ENCODE data around the gene CNFN. TPM values are rescaled to one million over a fixed set of nuclear protein-coding genes. Genes with fewer than 3 reads are reported as not detected.

The CNFN gene
- polyA plus RNA-seq, 2 of the 4 experiments (the other 2 are of a cell fraction) = 5.1 to 33.2 TPM

GRCh38 chr19:42403586-42403985, 13.5 kb upstream of the CNFN start:
- H3K4me2 ChIP-seq = no peak overlapping the region
- no peak overlapping the region for H3K4me3 ChIP-seq
- FAIRE-seq (no peak), DNase-seq (ENCODE audit: low read depth in 1 of 2, low spot score in 1 of 2) (no peak), ATAC-seq (no peak)
- ChIA-PET CTCF (interaction anchor here (1.2 to 17.1 kb wide), 5 partner anchors 12 to 37 kb away, joined by 3 to 302 read pairs (median 7); partner anchors contain the start of gene CNFN), POLR2A (interaction anchor here (0.7 kb wide), 1 partner anchor 35 kb away, joined by 3 read pairs; no protein-coding TSS in a partner anchor)
- TF ChIP-seq TFCP2L1 (CRISPR knock-in tag; IDR thresholded peaks at IDR 0.05) = no peak
- no peak for TF ChIP-seq JUNB (IDR thresholded peaks at IDR 0.05)
- TF ChIP-seq RCOR1 (IDR thresholded peaks at IDR 0.05; ENCODE audit: low read depth, low read length) = no peak
- no peak for TF ChIP-seq PHF8 (IDR thresholded peaks at IDR 0.05; ENCODE audit: borderline replicate concordance, low read depth)
- TF ChIP-seq HOXB5 (CRISPR knock-in tag; IDR thresholded peaks at IDR 0.05) = no peak
- no peak for TF ChIP-seq RAD21 (conservative IDR thresholded peaks at IDR 0.05 in 1 of 2, IDR thresholded peaks at IDR 0.05 in 1 of 2)
- no peak for TF ChIP-seq NR3C1 (IDR thresholded peaks at IDR 0.05)
- WGBS (ENCODE audit: missing lambda C conversion rate) = 96% methylated on average over 10 of the region's 10 CpGs
- no peak overlapping the region for H3K27ac ChIP-seq
- peaks cover 9% of the 10 kb centered on the region; the same call in 2 of the 3 replicates for H3K4me1 ChIP-seq
- H3K9me3 ChIP-seq = no peaks in the 10 kb centered on the region

- TF ChIP-seq CHD4 (IDR thresholded peaks at IDR 0.05; ENCODE audit: borderline replicate concordance) = no peak
- TF ChIP-seq EP300 (IDR thresholded peaks at IDR 0.05) = 0 out of 5 replicates have a peak, but pooled peaks of 1 of the 2 experiments have one; percentile 2
- TF ChIP-seq MAFK (IDR thresholded peaks at IDR 0.05; ENCODE audit: partially characterized antibody) = no peak
- no peak for TF ChIP-seq PBX3 (IDR thresholded peaks at IDR 0.05)
- no peak for TF ChIP-seq ZNF302 (CRISPR knock-in tag; IDR thresholded peaks at IDR 0.05)
- no peak for TF ChIP-seq CEBPB (IDR thresholded peaks at IDR 0.05)
- no peak for TF ChIP-seq GATA3 (IDR thresholded peaks at IDR 0.05; ENCODE audit: borderline replicate concordance)
- no peak for TF ChIP-seq SREBF2 (IDR thresholded peaks at IDR 0.05)
- no peak for TF ChIP-seq FOSL2 (IDR thresholded peaks at IDR 0.05)
- TF ChIP-seq FOSL2 (CRISPR knock-in tag; IDR thresholded peaks at IDR 0.05) = no peak
- ChIA-PET CTCF (interaction anchor here (1.0 to 17.1 kb wide), 15 partner anchors 10 to 293 kb away, joined by 3 to 302 read pairs (median 10); partner anchors contain the start of genes CNFN and POU2F2), POLR2A (interaction anchor here (0.6 to 1.1 kb wide), 4 partner anchors 8 to 1206 kb away, joined by 3 to 7 read pairs (median 6); no protein-coding TSS in a partner anchor)
- Histone ChIP-seq H3K9me3 (no peaks in the 10 kb centered on the region), H3K4me1 (peaks cover 17% of the 10 kb centered on the region), H3K4me2 (peak overlapping the region; percentile 94), H3K27ac (peak overlapping the region; percentile 72 to 84), H3K4me3 (peak overlapping the region; percentile 56)
- FAIRE-seq (peak; percentile 13), ATAC-seq (no peak), DNase-seq (ENCODE audit: low read depth in 1 of 2, low spot score in 1 of 2) (no peak)
- WGBS (ENCODE audit: missing lambda C conversion rate) = 89% methylated on average over 34 of the region's 34 CpGs
These were observed 12.4 kb upstream of the CNFN start for GRCh38 chr19:42402376-42403116.

GRCh38 chr19:42401365-42402303, 11.5 kb upstream of the CNFN start:
- DNase-seq (ENCODE audit: low read depth in 1 of 2, low spot score in 1 of 2) = peak; percentile 89 to 96
- 0 out of 2 replicates have a peak, but pooled peaks have one; percentile 5 for TF ChIP-seq USF2 (IDR thresholded peaks at IDR 0.05)
- TF ChIP-seq RAD21 (conservative IDR thresholded peaks at IDR 0.05 in 1 of 2, IDR thresholded peaks at IDR 0.05 in 1 of 2) = peak in 1 of 2 experiments; percentile 67; a peak in 4 of 5 replicates
- no peak for TF ChIP-seq NR3C1 (IDR thresholded peaks at IDR 0.05)
- TF ChIP-seq POLR2A (IDR thresholded peaks at IDR 0.05; ENCODE audit: low read length) = peak; percentile 91
- TF ChIP-seq JUN (IDR thresholded peaks at IDR 0.05) = peak in 1 of 2 experiments; percentile 70; a peak in 2 of 5 replicates
- no peak for TF ChIP-seq HOXA7 (CRISPR knock-in tag; IDR thresholded peaks at IDR 0.05)
- TF ChIP-seq MAX (IDR thresholded peaks at IDR 0.05) = peak; percentile 91
- peak; percentile 82 for TF ChIP-seq SMC3 (IDR thresholded peaks at IDR 0.05)
- TF ChIP-seq SREBF2 (IDR thresholded peaks at IDR 0.05) = no peak
- TF ChIP-seq CBX8 (IDR thresholded peaks at IDR 0.05) = no peak
- no peak for TF ChIP-seq FOSB (CRISPR knock-in tag; IDR thresholded peaks at IDR 0.05)
- TF ChIP-seq PHF8 (IDR thresholded peaks at IDR 0.05; ENCODE audit: borderline replicate concordance, low read depth) = no peak
- TF ChIP-seq FOXS1 (CRISPR knock-in tag; IDR thresholded peaks at IDR 0.05) = no peak
- TF ChIP-seq CBX2 (IDR thresholded peaks at IDR 0.05; ENCODE audit: borderline replicate concordance, low read depth) = no peak
- peak; percentile 66; the same call in 1 of the 2 replicates for TF ChIP-seq MYC (IDR thresholded peaks at IDR 0.05; ENCODE audit: borderline replicate concordance, low read length)

More at GRCh38 chr19:42401365-42402303, 11.5 kb upstream of the CNFN start:
- peaks cover 19% of the 10 kb centered on the region for H3K4me1 ChIP-seq
- H3K4me3 ChIP-seq = peak overlapping the region; percentile 56
- no peaks in the 10 kb centered on the region for H3K9me3 ChIP-seq
- peak overlapping the region; percentile 94 for H3K4me2 ChIP-seq
- peak; percentile 63 to 75 for ATAC-seq
- FAIRE-seq = peak; percentile 94
- 7% methylated on average over 37 of the region's 80 CpGs for WGBS (ENCODE audit: missing lambda C conversion rate)
- ChIA-PET CTCF (interaction anchor here (0.6 to 17.1 kb wide), 45 partner anchors 10 to 516 kb away, joined by 3 to 302 read pairs (median 5); partner anchors contain the start of genes CNFN and POU2F2), POLR2A (interaction anchor here (0.6 to 1.1 kb wide), 5 partner anchors 9 to 1205 kb away, joined by 3 to 7 read pairs (median 5); no protein-coding TSS in a partner anchor)
- peak overlapping the region; percentile 72 to 84 for H3K27ac ChIP-seq
